ENCODE results near the gene SLC23A2. TPM values are rescaled to one million over a fixed set of nuclear protein-coding genes. Genes with fewer than 3 reads are reported as not detected.

The SLC23A2 gene
- total RNA-seq, 1 experiment from 2014 or later, result 16.3 TPM

- RAD21 ChIA-PET (ENCODE audit: low non-redundant PET in 1 of 2, low total read pairs in 2 of 2, uncharacterized antibody in 2 of 2, unreplicated experiment in 2 of 2), result no interaction called here
- no peak for TF ChIP-seq SP1 (IDR thresholded peaks at IDR 0.05; ENCODE audit: low read depth)
- TF ChIP-seq, protein P1, sequence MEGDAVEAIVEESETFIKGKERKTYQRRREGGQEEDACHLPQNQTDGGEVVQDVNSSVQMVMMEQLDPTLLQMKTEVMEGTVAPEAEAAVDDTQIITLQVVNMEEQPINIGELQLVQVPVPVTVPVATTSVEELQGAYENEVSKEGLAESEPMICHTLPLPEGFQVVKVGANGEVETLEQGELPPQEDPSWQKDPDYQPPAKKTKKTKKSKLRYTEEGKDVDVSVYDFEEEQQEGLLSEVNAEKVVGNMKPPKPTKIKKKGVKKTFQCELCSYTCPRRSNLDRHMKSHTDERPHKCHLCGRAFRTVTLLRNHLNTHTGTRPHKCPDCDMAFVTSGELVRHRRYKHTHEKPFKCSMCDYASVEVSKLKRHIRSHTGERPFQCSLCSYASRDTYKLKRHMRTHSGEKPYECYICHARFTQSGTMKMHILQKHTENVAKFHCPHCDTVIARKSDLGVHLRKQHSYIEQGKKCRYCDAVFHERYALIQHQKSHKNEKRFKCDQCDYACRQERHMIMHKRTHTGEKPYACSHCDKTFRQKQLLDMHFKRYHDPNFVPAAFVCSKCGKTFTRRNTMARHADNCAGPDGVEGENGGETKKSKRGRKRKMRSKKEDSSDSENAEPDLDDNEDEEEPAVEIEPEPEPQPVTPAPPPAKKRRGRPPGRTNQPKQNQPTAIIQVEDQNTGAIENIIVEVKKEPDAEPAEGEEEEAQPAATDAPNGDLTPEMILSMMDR (IDR thresholded peaks at IDR 0.05 in 2 of 3, conservative IDR thresholded peaks at IDR 0.05 in 1 of 3; ENCODE audit: borderline replicate concordance in 1 of 3, insufficient read depth in 1 of 3, low read depth in 2 of 3, low read length in 2 of 3), result no peak
- TF ChIP-seq SRF (IDR thresholded peaks at IDR 0.05; ENCODE audit: low read depth), result no peak
- no peak for TF ChIP-seq YY1 (IDR thresholded peaks at IDR 0.05; ENCODE audit: extremely low read depth, insufficient replicate concordance, low read depth, low read length)
- TF ChIP-seq ZNF274 (IDR thresholded peaks at IDR 0.05; ENCODE audit: low read depth, low read length), result no peak
- TF ChIP-seq, protein P2, sequence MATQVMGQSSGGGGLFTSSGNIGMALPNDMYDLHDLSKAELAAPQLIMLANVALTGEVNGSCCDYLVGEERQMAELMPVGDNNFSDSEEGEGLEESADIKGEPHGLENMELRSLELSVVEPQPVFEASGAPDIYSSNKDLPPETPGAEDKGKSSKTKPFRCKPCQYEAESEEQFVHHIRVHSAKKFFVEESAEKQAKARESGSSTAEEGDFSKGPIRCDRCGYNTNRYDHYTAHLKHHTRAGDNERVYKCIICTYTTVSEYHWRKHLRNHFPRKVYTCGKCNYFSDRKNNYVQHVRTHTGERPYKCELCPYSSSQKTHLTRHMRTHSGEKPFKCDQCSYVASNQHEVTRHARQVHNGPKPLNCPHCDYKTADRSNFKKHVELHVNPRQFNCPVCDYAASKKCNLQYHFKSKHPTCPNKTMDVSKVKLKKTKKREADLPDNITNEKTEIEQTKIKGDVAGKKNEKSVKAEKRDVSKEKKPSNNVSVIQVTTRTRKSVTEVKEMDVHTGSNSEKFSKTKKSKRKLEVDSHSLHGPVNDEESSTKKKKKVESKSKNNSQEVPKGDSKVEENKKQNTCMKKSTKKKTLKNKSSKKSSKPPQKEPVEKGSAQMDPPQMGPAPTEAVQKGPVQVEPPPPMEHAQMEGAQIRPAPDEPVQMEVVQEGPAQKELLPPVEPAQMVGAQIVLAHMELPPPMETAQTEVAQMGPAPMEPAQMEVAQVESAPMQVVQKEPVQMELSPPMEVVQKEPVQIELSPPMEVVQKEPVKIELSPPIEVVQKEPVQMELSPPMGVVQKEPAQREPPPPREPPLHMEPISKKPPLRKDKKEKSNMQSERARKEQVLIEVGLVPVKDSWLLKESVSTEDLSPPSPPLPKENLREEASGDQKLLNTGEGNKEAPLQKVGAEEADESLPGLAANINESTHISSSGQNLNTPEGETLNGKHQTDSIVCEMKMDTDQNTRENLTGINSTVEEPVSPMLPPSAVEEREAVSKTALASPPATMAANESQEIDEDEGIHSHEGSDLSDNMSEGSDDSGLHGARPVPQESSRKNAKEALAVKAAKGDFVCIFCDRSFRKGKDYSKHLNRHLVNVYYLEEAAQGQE (IDR thresholded peaks at IDR 0.05; ENCODE audit: low read depth), result no peak
- TF ChIP-seq EZH2 (IDR thresholded peaks at IDR 0.05), result no peak
- no peak for TF ChIP-seq CBX3 (IDR thresholded peaks at IDR 0.05; ENCODE audit: low read depth)
- TF ChIP-seq ZFX (IDR thresholded peaks at IDR 0.05), result no peak
- no peak for TF ChIP-seq TCF7L2 (IDR thresholded peaks at IDR 0.05; ENCODE audit: borderline replicate concordance, extremely low read depth, insufficient read depth, insufficient read length)
- TF ChIP-seq RAD21 (IDR thresholded peaks at IDR 0.05; ENCODE audit: low read depth), result no peak
- TF ChIP-seq EZH2phosphoT487 (IDR thresholded peaks at IDR 0.05; ENCODE audit: borderline replicate concordance), result no peak
- TF ChIP-seq, protein P3, sequence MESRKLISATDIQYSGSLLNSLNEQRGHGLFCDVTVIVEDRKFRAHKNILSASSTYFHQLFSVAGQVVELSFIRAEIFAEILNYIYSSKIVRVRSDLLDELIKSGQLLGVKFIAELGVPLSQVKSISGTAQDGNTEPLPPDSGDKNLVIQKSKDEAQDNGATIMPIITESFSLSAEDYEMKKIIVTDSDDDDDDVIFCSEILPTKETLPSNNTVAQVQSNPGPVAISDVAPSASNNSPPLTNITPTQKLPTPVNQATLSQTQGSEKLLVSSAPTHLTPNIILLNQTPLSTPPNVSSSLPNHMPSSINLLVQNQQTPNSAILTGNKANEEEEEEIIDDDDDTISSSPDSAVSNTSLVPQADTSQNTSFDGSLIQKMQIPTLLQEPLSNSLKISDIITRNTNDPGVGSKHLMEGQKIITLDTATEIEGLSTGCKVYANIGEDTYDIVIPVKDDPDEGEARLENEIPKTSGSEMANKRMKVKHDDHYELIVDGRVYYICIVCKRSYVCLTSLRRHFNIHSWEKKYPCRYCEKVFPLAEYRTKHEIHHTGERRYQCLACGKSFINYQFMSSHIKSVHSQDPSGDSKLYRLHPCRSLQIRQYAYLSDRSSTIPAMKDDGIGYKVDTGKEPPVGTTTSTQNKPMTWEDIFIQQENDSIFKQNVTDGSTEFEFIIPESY (IDR thresholded peaks at IDR 0.05; ENCODE audit: extremely low read depth, insufficient replicate concordance, low read length), result no peak
- TF ChIP-seq, protein P4, sequence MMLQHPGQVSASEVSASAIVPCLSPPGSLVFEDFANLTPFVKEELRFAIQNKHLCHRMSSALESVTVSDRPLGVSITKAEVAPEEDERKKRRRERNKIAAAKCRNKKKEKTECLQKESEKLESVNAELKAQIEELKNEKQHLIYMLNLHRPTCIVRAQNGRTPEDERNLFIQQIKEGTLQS (IDR thresholded peaks at IDR 0.05), result no peak
- TF ChIP-seq JUND (IDR thresholded peaks at IDR 0.05), result no peak
- no peak for TF ChIP-seq POLR2A (IDR thresholded peaks at IDR 0.05; ENCODE audit: borderline replicate concordance, extremely low read depth, insufficient read depth, insufficient read length)
- TF ChIP-seq SIN3A (IDR thresholded peaks at IDR 0.05; ENCODE audit: low read depth), result no peak
- DNase-seq (ENCODE audit: low read depth, low spot score), result no peak
Observed at GRCh38 chr20:4989570-4989969, 11.7 kb downstream of the SLC23A2 start.

More at GRCh38 chr20:4989570-4989969, 11.7 kb downstream of the SLC23A2 start:
- H4K20me1 ChIP-seq (ENCODE audit: insufficient read depth), result no peaks in the 10 kb centered on the region
- H2AFZ ChIP-seq (ENCODE audit: low read depth, low read length, poor library complexity, severe bottlenecking), result no peak overlapping the region
- H3K9me3 ChIP-seq (ENCODE audit: control insufficient read depth in 1 of 2, insufficient read depth in 1 of 2, low read depth in 1 of 2, low read length in 2 of 2), result no peaks in the 10 kb centered on the region
- peaks cover 71% of the 10 kb centered on the region for H3K79me2 ChIP-seq (ENCODE audit: insufficient read depth, low read length)
- intact Hi-C loops (cut with micrococcal nuclease), result no loop called here
- H3K4me1 ChIP-seq (ENCODE audit: control insufficient read depth in 1 of 2, insufficient read depth in 2 of 2, low read length in 2 of 2), result peaks cover 0 to 7% of the 10 kb centered on the region in 2 experiments; a peak in 1 of 4 replicates
- ChIA-PET POLR2A (no interaction called here), CTCF (no interaction called here)
- H3K27me3 ChIP-seq (ENCODE audit: insufficient read depth, low read length), result no peaks in the 10 kb centered on the region
- no peak overlapping the region for H3K9ac ChIP-seq (ENCODE audit: low read length)
- H3K9me2 ChIP-seq (ENCODE audit: insufficient read depth), result no peaks in the 10 kb centered on the region
- H3K27ac ChIP-seq (ENCODE audit: low read depth, low read length), result no peak overlapping the region
- H3K36me3 ChIP-seq (ENCODE audit: control insufficient read depth in 1 of 2, insufficient read depth in 2 of 2, low read length in 2 of 2), result no peaks in the 10 kb centered on the region
- no peak overlapping the region for H3K4me3 ChIP-seq (replicated peaks in 1 of 2; ENCODE audit: low read depth in 1 of 2, low read length in 2 of 2)
- no peak for ATAC-seq
- no TSS peak for BruUV-seq (replicated peaks)
- no peak overlapping the region for H3K4me2 ChIP-seq (ENCODE audit: low read length)
